Umbilical cord (tissue), 2 donors: Measurements from ENCODE around the gene STAMBPL1. TPM values are rescaled to one million over a fixed set of nuclear protein-coding genes. Genes with fewer than 3 reads are reported as not detected.
"Not testable (repeated sequence)": the region's sequence is repeated elsewhere in the genome, so short reads cannot be mapped to it uniquely, and the experiment has no call there.

ENCODE experiments used
- DNase-seq: peaks from one replicate; pipeline ENCODE4 v3.0.0-alpha.2; 2015; ENCODE audit warnings: low spot score
- total RNA-seq: library from RNA; depleted of rRNA; stranded (reverse); fragments of >200 nt; gene quantifications from one replicate; pipeline ENCODE4 v1.2.3, GENCODE V29; 2014; ENCODE audit warnings: low replicate concordance; ENCODE audit not compliant: insufficient read depth

The STAMBPL1 gene
- total RNA-seq, result 25.5 TPM

DNA sequence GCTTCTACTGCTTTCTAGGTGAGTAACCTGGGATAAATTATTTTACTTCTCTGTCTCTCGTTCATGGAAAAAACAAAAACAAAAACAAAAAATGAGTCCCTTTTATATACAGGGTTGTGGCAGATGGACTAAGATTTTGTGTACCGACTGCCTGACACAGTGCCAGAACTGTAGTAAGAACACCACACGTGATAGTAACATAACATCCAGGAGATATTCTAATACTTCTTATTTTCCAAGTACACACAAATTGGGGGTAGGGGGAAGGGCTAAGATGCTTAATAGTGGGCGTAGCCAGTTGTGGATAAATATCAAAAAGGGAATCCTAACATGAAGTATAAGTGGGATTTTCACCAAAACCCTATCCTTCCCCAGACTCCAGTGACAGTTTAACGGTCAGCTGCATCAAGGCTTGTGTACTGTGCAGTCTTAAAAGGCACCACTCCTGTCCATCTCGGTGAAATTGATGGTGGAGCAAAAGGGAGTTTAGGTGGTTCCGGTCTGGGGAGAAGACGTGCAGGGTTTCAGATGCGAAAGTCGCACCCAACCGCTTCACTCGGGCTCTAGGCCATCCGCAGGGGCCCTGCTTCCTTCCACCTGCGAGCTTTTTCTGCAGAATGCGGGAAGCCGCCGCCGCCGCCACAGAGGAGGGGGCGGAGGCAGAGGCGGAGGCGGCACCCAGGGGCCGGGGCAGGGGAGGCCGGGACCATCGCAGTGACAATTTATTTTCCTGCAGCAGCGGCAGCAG, at the start of gene STAMBPL1:
STAMBPL1 (plus strand) TSS at position 712 of the 748 bp plus-strand sequence. CDS start 21,464 bp downstream, outside the sequence.
- DNase-seq, result no peak

DNA sequence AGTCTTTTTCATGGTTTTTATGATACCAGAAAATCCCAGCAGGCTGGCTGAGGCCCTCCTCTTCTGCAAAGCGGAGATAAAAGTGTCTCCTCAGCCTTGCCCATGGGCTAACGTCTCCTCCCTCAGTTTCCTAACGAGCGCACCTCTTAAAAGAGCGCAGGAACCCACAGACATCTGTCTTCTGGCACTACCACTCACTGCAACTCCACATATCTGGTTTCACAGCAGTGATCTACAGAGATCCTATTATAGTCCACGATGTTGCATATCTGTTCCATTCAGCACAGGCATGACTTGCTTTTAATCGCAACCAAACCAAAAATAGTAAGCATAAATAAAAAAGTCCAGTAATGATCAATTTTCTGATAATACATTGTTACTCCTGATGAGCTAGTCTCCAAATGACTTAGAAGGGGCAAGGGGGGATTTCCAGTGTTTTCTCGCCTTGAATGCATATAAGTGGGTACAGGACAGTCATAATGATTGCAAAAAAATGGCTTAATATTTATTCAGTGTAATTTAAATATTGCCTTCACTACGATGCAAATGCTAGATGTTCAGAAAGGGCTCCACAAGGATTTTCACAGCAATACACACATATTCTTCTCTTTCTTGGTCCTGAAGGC, 49.3 kb upstream of the STAMBPL1 start:
- no peak for DNase-seq

DNA sequence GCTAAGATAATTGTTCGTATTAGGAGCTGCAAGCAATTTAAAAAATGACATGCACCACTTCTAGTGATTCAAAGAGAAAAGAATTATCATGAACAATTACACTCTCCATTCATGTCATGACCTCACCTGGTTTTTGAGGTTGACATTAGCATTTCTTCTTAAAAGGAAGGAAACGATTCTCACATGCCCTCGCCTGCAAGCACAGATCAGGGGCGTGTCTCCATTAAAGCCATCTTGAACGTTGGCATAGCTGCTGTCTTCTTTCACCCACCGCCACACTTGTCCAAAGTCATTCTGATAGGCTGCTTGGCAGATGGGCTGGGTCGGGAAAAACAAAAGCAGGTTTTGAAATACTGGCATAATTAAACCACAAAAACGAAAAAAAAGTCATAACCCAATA, 48.3 kb upstream of the STAMBPL1 start:
- no peak for DNase-seq

DNA sequence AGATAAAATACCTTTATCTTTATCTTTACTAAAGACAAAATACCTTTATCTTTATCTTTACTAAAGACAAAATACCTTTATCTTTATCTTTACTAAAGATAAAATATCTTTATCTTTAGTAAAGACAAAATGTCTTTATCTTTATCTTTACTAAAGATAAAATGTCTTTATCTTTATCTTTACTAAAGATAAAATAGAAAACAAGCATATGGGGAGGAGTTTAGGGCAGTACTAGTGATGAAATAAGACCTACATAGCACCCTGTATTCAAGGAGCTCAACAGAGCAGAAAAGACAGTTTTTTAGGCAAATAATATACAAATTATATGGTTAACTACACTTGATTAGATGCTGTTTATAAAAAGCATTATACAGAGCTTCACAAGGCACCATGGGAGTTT, 47.7 kb upstream of the STAMBPL1 start:
- DNase-seq, result no peak

DNA sequence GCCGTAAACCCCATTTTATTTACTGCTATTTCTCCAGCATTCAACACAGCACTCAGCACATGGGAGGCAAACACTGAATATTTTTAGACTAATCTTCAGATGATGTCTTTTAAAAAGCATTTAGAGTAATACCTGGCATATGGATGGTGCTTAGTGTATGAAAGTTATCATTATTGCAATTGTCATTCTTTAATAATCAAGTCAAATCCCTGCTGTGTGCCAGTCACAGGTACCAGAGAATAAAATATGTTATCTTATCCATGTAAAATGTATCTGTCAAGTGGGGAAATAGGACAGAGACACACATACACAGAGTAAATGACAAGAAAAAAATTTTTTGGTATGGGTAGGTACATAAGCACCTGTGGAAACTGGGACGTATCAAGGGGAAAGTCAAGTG, 46.9 kb upstream of the STAMBPL1 start:
- no peak for DNase-seq

DNA sequence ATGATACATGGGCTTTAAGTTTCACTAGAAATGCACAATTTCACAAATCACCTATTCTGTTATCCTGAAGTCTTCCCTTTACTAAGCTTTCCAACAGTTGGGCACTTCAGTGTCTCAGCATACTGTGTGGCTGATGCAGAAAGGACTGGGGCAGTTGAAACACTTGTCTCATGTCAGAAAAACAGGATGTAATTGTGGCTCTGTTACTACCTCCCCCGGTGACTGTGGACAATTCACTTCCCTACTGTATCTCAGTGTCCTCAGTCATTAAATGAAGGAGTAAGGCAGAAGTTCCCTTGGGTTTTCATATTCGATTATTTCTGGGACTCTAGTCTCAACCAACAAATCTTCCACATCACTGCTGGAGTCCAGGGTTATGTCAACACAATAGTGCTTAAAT, 46.3 kb upstream of the STAMBPL1 start:
- DNase-seq, result no peak

DNA sequence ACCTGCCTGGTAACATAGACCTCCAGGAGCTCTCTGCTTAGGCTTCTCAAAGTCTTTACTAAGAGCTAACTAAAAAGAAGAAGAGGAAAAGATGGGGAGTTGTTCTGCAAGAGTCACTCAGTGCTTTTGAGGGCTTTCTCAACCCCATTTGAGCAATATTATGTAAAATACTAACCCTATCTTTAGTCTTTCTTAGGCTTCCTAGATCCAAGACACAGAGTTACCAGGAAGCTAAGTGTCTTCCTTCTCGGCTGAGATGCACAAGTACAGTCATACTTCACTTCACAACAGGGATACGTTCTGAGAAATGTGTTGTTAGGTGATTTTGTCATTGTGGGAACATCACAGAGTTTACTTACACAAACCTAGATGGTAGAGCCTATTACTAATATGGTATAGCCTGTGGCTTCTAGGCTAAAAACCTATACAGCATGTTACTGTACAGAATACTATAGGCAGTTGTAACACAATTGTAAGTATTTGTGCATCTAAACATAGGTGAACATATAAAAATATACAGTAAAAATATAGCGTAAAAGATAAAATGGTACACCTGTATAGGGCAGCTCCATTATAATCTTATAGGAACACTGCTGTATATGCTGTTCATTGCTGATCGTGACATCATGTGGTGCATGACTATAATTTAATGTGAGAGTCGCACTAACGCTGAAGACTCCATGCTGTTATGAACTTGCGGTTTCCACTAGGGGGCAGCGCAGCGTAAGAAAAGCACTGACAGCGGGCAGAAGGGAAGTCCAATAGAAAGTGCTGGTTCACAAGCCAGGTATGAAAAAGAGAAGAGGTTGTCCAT, 44.7 kb upstream of the STAMBPL1 start:
- DNase-seq, result peak; percentile 91

DNA sequence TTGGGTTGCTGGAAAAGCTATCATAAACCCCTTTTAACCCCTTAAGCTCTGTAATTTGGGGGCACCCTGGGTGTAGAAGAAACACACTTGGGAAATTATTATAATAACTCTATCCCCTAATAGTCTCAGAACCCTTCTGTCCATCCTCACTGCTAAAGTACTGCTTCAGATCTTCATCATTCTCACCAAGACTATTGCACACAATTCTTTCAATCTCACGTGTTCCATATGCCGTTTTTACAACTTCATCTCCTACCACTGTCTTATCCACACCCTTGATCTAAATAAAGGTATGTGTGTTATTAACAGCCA, 44.2 kb upstream of the STAMBPL1 start:
- no peak for DNase-seq

DNA sequence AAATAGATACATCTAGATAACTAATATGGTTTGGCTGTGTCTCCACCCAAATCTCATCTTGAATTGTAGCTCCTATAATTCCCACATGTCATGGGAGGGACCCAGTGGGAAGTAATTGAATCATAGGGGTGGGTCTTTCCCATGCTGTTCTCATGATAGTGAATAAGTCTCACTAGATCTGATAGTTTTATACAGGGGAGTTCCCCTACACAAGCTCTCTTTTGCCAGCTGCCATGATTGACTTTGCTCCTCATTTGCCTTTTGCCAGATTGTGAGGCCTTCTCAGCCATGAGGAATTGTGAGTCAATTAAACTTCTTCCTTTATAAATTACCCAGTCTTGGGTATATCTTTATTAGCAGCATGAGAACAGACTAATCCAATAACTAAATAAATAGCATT, 42.4 kb upstream of the STAMBPL1 start:
- not testable (repeated sequence) for DNase-seq

DNA sequence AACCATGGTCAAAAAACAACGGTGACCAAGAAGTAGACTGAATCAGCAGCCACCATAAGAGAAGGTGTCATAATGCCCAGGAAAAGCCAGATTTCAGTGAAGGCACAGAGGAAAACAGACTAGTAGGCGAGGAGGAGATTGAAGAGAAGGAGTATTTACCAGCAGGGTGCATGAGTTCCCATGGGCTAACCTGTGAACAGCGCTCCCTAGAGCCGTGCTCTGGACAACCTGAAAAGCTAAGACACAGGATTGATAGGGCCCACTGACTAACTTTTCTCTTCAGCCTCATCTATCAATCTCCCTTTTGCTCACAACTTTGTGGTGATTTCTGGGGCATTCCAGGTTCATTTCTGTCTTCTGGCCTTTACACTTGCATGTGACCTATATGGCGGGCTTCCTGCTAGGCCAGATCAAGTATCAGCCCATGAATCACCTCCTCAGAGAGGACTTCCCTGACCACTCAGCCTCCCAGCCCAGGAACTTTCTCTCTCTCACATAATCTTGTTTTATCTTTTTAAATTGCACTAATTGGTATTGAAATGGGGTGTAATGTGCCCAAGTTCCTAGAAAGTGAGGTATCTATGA, 41.2 kb upstream of the STAMBPL1 start:
- no peak for DNase-seq

DNA sequence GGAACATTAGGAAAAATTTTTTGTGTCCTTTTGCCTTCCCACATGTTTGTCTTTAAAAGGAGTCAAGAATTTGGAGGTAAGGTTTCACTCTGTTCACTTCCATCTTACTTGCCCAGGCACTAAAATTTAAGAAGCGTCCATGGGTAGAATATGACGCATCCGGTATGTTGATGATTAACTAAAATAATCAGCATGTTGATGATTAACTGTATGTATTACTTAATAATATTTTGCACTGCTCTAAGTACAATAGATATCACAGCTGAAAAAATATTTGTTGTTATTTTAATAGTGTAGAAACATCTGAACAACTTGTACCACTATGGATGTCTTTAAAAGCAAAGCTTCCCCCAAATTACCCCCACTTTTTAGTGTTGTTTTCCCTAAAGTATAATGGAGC, 39.9 kb upstream of the STAMBPL1 start:
- no peak for DNase-seq

DNA sequence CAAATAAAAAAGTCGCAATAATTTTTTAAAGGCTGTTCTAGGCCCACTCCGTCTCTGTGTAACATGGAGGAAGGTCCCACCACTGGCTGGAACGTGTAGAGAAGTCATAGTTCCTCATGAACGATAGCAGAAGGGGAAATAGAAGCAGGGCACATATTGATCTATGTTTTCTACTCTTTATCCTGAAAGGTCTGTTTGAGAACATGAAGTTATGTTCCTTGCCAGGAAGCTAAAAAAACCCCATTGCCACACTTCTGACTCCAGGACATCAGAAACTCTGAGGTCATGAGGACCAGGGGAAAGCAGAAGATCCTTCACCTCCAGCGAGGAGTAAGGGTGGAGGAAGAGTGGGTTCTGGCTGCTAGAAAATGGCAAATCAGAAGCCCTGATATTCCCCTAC, 39.2 kb upstream of the STAMBPL1 start:
- DNase-seq, result no peak

DNA sequence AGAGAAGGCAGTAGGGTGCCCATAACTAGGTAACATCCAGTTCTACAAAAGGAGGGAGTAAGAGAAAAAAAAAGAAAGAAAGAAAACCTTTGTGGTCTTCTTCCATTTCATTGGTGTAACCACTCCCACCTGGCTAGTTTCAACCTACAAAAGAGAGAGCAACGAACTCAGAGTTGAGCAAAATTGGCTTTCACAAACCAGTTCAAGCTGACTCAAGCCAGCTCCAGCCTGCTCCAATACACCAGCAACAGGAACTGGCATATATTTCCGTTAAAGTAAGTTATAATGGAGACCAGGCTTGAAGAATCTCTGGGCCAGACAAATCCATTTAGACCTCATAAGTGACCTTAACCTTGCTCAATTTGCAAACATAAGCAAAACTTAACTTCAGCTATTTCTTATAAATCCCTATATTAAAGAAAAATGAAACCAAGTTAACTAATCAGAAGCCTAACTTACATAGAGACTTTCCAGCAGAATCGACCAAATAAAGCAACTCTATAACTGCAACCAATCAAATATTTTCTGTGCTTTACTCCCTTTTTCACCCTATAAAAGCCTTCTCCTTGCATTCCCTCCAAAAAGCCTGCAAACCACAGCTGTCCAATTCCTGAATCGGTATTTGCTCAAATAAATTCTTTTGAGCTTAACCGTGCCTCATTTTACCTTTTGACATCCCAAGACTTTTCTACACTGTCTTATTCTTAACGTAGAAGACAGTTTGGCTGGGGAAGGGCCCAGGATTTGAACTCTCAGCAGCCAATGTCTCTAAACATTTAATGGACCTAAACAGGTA, 38.5 kb upstream of the STAMBPL1 start:
- no peak for DNase-seq

DNA sequence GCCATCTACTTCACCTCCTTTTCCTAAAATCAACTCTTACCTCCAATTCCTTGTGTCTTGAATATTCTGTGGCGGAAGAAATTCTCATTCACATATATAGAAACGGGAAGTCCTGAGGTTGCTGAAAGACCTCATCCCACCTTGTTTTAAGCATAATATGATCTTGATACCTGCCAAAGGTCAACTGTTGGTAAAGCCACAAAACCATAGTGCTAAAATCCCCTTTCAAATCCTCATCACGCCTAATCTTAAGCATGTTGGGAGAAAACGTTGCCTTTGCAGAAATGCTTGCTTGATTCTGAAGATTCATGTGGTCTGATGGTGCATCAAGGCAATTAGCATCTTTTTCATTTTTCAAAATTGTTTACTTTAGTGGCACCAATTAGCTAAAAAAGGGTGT, 36.9 kb upstream of the STAMBPL1 start:
- no peak for DNase-seq

DNA sequence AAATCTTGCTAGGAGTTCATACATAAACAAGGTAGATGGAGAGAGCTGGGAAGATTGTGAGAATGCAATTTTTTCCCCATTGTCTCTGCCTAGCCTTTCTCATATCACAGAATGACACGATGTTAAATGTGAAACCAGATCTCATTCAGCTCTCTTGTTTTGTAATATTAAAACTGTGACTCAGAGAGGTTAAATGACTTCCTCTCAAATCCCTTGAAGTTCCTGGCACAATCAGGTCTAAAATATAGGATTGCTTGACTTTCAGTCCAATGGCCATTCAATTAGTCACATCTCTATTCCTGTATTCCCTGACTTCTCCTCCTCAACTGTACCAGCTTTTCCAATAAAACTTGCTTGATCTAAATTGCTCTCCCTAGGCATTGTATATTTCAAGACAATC, 31.5 kb upstream of the STAMBPL1 start:
- peak; percentile 45 for DNase-seq

DNA sequence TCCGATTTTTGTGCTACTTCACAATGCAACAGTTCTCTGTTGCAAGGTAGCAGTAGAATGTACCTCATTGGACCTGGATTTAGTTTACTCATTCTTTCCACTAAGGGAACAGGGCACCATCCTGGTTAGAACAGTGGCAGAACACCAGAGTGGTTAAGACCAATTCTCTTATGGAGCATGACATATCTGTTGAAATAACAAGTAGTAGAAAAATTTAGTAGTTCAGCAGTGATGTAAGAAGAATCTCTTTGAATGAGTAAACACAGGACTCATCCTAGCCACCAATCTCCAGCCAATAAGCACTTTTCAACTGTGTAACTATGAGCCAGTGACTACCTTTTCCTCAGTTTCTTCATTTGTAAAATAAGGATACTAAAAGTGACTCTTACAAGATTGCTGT, 30.8 kb upstream of the STAMBPL1 start:
- no peak for DNase-seq

DNA sequence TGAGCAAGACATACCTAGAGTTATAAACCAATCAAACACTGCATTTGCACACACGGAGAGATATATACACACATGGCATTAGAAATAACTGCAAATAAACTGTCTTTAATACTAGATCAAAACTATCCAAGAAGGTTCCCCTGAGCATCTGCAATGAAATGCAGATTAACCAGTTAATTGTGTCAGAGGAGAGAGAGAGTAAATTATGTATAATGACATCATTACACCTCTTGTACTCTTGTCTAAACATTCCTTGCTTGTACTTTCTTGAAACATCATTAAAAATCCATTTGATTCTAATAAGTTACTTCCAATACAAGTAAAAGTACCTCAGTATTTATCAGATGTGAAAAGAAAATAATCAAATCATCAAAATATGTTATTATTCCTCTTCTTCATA, 29.3 kb upstream of the STAMBPL1 start:
- no peak for DNase-seq

DNA sequence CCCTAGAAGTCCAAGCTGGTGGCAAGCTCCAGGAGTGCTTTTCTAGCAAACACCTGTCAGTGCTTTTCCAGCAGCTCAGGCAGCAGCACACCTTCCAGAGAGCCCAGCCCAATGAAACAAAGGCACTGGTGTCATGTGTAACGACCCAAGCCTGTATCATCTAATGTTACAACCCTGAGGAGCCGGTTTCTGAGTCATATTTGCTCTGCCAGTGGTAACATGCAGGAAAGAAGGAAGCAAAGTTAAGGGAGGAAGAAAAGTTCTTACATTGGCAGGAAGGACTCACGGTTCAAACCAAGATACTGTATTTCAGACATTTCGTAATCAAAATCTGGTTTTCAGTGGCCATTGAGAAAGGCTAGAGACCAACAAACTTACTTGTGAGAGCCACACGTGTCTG, 28.3 kb upstream of the STAMBPL1 start, which contains the start of gene ANKRD22:
ANKRD22 (minus strand) TSS at position 139 of the 400 bp plus-strand sequence. CDS start 237 bp downstream, outside the sequence.
- peak; percentile 81 for DNase-seq

DNA sequence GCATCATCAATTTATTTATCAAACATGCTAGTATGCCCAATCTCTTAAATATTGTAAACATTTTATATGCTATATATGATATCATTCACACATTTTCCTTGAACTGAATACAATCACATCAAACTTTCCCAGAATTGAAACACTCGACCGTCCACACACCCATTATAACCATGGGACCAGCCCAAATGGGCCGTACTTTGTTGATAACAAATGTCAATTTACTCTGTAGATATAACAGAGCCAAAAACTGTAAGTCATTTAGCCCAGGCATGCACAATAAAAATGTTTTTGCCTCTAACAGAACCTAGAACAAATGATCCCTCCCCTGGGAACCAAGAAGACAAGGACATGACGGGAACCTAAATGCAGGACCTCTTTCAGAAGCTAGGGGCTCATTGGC, 27.7 kb upstream of the STAMBPL1 start:
- DNase-seq, result no peak

DNA sequence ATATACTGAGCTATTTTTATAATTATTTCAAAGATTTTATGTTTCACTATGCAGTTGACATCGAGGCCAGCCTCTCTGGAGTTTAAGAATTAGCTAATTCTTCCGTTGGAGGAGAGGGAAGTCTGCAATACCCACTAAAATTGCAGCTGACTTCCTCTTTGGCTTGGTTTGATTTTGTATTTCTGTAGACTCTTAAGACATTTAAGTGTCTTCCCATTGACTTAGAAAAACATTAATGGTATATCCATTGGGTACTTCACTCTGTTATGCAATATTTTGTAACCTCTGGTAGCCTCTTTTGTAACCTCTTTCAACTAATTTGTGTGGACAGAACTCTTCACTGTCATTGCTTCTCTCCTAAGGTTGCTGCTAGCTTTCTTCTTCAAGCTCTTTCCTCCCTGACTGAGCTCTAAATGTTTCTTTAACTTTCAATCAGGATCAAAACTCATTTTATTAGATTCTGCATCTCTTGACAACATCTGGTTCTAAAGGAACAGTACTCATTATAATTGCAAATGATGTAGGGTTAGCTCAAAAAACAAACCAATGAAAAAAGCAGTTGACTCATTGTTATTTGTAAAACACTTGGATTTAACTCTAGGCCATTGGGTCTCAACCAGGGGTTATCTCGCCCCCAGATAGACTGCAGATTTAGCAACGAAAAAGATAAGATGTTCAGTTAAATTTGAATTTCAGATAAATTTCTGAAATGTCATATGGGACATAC, 26.7 kb upstream of the STAMBPL1 start:
- DNase-seq, result no peak

DNA sequence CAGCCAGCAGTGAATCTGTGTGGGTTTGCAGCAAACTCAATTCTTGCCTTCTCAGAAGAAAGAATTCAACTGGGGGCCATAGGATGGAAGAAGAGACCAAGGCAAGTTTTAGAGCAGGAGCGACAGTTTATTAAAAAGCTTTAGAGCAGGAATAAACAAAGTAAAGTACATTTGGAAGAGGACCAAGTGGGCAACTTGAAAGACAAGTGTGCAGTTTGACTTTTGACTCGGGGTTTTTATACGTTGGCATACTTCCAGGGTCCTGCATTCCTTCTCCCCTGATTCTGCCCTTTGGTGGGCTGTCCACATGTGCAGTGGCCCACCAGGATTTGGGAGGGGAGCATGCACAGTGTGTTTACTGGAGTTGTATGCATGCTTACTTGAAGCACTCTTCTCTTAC, 25.4 kb upstream of the STAMBPL1 start:
- no peak for DNase-seq
